GM19238 (cell line): ENCODE results near the gene TIAM1.
A peak's percentile ranks its signal among the peaks of the same experiment; 100 is the strongest.

Experiments used
- DNase-seq: peaks from one replicate; pipeline ENCODE4 v3.0.0; 2011; ENCODE audit warnings: low spot score; ENCODE audit not compliant: insufficient read length

TIAM1 gene

DNA sequence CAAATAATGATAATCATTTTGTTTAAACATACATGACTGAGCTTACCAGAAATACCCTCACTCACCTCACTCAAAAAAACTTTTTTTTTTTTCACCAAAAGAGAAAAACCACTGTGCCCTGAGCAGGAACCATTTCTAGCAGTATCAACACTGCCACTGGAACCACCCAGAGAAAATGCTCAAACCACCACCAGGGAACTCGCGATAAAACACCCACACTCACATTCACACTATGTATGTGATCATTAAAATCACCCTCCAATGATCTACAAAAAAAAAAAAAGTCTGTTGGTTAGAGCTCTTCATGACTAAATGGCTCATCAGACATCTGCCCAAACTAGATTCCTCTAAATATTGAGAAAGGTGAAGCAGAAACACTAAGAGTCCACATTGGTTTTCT, 11.5 kb downstream of the TIAM1 start:
- DNase-seq: no peak

DNA sequence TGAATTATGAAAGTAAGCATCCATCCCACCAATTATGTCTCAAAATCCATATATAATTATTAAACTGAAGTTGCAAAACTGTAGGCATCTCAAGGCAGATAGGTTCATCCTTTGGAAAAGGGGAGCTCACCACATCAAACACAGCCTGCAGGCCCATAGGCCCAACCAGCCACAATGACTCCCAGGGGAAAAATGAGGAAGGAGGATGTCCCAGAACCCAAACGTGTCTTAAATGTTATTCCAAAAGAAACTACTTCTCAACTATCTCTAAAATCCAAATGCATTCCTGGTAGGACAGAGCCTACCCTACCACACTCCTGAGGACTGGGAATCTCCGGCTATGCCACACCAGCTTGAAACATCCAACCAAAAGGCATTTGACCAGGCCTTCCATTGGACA, 12.8 kb downstream of the TIAM1 start:
- DNase-seq: no peak

DNA sequence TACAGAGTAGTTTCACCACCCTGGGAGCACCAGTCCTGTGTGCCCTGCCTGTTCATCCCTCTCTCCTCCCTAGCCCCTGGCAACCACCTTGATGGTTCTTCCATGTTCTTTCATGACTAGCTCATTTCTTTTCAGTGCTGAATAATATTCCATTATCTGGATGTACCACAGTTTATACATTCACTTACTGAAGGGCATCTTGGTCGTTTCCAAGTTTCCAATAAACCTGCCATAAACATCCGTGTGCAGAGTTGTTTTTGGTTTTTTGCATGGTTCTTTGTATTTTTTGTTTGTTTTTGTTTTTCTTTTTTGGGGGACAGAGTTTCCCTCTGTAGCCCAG, 13.9 kb downstream of the TIAM1 start:
- DNase-seq: no peak

- DNase-seq: no peak
Measured at GRCh38 chr21:31329456-31330143, 14.5 kb downstream of the TIAM1 start.

GRCh38 chr21:31326522-31327242, 17.4 kb downstream of the TIAM1 start:
- peak; percentile 75 for DNase-seq

- DNase-seq: no peak
Measured at GRCh38 chr21:31318971-31319370, 25.1 kb downstream of the TIAM1 start.

- DNase-seq: no peak
Measured at GRCh38 chr21:31317688-31318087, 26.4 kb downstream of the TIAM1 start.

DNA sequence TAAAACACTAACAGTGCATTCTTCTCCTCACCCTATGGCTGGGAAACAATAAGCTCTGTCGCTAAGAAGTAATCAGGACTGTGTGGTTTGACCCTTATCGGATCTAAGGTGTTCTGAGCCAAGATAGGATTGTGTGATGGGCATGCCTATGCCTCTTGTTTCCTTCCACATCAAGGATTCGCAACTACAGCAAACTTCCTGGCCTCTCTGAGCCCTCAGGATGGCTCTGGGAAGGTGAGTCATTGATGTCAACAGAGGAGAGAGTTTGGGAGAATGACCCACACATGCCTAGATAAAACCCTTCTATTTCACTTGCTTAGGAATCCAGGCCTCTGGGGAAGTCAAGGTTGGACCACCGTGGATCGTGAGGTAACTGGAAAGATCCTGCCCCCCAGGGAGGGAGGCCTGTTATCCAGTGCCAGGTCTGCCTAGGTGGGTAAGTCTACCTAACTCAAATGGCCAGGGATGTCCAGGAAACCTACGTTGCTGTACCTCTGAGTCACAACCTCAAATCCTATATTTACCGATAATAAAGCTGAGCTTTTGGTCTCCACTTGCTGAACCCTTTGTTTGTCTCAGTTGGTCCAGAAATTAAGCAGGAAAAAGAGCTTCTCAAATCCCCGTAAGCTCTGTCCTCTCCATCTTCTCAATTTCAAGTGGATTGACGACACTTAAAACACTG, 27.4 kb downstream of the TIAM1 start:
- no peak for DNase-seq

DNA sequence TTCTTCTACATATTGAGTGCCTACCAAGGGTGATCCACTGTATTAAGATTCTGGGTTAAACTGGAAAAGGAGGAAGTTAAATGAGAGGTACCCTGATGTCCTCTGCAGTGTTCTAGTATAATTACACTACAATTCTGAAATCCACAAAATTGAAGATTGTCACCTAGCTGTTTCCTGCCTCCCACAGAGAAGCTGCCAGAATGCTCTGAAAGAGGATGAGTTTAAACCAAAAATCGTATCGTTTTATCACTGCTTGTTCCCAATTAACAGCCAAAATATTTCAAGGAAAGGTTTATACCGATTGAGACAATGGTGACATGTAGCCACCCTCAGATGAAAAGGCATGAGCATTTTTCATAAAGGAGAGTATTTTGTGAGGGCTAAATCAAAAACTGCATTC, 28.0 kb downstream of the TIAM1 start:
- no peak for DNase-seq

DNA sequence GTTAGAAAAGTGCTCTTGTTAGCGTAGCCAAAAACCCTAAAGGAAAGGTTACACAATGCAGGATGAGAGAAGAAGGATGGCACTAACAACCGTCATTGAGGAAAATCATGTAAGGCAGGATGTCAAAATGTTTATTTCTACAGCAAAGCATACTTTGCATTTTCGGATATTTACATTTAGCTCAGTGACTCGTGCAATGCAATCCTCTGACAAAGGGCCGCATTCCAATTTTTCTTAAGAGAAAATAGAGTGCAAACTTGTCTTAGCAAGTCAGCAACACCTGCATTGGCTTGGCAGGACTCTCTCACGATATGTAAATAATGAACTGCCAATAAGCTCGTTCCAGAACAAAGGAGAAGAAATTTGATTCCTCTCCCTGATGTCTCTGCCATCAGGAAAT, 33.3 kb downstream of the TIAM1 start:
- no peak for DNase-seq

DNA sequence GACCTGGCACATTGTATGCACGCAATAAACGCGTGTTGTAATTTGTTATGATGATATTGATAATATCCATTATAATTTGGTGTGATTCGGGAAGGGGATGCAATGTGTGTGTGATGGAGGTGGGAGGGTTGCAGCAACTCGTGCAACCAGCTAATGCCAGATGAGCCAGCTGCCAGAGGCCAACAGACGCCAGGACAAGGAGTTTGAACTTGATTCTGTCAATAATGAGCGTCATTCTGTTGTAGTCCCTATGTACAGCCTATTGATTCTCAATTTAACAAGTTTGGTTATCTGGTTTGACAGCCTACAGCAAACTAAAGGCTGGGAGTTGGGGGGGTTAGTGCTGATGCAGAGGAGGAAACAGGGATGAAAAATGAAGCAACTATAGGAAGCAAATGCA, 35.5 kb downstream of the TIAM1 start:
- DNase-seq: no peak

DNA sequence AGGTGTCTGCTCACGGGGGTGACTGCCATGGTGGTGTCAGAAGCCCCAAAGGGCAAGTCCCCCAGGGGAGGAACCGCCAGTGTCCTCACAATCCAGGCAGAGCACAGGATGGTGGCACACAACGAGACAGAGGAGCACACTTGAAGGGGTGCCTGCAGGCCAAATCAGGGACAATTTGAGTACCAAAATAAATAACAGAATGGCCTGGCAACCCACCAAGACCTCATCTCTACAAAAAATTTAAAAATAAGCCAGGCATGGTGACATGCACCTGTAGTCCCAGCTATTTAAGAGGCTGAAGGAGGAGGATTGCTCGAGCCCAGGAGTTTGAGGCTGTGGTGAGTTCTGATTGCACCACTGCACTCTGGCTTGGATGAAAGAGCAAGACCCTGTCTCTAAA, 38.2 kb downstream of the TIAM1 start:
- DNase-seq: no peak

GRCh38 chr21:31299291-31300147, 44.5 kb downstream of the TIAM1 start:
- DNase-seq: no peak

DNA sequence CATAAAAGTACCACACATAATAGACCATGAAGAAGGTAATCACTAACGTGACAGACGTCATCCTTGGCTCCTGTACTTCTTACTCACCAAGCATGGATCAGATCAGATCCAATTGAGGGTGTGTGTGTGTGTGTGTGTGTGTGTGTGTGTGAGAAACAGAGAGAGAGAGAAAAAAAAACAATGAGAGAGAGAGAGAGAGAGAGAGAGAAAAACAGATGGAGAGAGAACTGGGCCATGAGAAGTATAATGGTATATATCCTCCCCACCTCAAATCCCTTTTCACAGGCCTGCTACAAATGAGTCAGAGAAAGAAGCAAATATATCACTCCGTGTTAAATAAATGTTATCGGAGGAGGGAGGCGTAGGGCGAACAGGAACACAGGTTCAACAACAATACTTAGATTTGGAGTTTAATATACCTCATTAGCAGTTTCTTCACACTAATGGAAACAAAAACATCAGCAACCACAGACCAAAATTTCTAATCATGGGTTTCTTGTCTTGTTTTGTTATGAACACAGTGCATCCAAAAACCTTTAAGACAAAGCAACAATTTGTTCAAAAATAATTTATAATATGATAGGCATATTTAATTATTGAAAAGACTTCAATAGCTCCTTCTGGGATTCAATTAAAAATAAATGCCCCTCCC, 45.3 kb downstream of the TIAM1 start:
- DNase-seq: no peak

DNA sequence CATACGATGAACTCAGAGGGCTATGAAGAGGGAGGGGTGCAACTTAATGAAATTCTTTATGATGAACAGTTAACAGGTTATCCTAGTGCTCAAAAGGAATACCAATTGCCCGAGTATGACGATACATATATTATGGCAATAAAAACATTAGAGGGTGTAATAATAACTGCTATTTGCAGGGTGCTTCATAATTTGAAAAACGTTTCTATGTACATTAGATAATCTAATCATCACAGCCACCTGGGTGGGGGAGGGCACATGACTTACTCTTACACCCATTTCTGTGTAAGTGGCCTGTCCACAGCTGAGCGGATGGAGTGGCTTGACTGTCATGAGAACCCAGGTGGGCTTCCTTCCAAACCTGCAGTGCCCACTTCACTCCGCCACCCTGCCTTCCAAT, 46.3 kb downstream of the TIAM1 start:
- DNase-seq: no peak

DNA sequence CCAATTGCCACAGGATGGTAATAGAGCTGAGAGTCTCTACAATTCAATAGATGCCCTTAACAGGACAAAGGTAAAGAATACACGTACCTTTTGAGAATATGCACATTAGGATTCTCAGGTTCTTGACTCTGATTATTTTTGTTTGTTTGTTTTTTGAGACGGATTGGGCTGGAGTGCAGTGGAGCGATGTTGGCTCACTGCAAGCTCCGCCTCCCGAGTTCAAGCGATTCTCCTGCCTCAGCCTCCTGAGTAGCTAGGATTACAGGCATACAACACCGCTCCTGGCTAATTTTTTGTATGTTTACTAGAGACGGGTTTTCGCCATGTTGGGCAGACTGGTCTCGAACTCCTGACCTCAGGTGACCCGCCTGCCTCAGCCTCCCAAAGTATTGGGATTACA, 48.4 kb downstream of the TIAM1 start:
- no peak for DNase-seq

DNA sequence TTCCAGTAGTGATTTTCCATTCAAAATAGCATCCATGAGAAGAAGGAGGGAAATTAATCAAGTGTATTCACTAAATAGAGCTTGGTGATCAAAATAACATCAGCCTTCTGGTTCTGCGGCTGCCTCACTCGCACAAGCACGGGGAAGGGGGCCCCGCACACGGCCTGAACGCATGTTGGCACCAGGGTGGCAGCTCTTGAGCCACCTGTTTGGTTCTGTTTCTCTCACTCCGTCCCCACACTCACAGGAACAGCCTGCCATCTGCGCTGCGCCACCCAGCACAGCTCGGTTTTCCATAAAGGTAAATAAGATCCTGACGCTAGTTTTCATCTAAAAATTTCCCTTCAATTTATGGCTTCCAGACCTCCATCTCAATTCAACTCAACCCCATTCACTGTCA, 49.4 kb downstream of the TIAM1 start:
- DNase-seq: no peak

DNA sequence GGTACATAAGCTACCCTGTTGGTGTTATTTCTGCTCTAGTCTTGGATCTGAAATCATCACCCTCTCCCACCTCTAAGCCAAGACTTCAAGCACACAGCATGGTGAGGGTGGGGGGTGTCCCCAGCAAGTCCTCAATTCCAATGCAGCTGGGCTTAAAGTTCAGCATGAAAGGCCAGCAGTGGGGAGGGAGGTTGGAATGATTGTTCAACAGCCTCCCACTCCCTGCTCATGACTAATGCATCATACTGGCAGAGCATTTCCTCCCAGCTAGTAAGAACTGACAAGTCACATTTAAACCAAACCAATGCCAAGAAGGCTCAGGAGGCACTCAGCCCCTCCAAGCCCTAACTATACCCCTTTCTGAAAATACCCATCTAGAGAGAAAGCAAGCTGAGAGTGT, 50.1 kb downstream of the TIAM1 start:
- no peak for DNase-seq

DNA sequence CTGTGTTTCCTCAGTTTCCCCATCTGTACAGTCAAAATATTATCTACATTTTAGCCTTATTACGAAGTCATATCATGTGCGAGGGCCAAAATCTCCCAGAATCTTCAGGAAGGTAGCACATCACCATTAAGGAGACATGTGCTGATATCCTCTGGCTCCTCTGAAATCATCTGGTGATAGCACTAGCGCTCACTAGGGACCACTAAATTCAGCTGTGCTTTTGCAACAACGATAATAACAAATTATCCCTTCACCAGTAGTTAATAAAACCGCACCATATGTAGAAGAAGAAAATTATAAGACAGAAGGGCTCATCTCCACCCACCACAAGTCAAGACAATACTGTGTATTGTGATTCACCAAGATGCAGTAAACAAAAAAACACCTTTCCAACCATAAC, 53.3 kb downstream of the TIAM1 start:
- no peak for DNase-seq

DNA sequence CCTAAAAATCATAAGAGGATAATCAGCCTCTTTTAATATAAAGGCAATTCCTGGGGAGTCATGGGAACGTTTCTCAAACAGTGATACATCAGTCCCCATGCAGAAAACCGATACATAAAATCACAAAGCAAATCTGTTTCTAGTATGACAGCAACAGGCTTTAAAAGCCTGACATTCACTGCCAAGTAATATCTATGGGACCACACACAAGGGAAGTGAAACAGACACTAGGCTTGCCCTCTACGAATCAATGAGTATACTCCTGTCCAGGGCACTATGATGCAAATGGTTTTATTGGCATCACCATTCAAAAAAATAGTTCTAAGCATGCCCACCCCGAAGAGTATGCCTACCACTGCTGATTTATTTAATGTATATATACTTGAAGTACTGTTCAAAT, 54.4 kb downstream of the TIAM1 start:
- DNase-seq: no peak

DNA sequence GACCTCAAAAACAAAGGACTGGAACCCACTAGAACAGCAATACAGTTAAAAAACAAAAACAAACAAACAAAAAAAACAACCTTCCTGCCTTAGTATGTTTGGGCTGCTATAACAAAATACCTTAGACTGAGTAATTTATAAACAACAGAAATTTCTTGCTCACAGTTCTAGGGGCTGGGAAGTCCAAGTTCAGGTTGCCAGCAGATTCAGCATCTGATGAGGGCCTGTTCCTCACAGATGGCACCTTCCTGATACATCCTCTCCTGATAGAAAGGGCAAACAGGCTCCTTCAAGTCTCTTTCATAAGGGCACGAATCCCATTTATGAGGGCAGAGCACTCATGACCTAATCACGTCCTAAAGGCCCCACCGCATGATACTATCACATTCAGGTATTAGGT, 55.9 kb downstream of the TIAM1 start:
- DNase-seq: no peak
